NAMALWA (cell line): ENCODE measurements around the gene LSM10.

Experiments used
- DNase-seq: peaks from one replicate; pipeline ENCODE4 v3.0.0-alpha.2; 2015; ENCODE audit warnings: low spot score

Gene LSM10

DNA sequence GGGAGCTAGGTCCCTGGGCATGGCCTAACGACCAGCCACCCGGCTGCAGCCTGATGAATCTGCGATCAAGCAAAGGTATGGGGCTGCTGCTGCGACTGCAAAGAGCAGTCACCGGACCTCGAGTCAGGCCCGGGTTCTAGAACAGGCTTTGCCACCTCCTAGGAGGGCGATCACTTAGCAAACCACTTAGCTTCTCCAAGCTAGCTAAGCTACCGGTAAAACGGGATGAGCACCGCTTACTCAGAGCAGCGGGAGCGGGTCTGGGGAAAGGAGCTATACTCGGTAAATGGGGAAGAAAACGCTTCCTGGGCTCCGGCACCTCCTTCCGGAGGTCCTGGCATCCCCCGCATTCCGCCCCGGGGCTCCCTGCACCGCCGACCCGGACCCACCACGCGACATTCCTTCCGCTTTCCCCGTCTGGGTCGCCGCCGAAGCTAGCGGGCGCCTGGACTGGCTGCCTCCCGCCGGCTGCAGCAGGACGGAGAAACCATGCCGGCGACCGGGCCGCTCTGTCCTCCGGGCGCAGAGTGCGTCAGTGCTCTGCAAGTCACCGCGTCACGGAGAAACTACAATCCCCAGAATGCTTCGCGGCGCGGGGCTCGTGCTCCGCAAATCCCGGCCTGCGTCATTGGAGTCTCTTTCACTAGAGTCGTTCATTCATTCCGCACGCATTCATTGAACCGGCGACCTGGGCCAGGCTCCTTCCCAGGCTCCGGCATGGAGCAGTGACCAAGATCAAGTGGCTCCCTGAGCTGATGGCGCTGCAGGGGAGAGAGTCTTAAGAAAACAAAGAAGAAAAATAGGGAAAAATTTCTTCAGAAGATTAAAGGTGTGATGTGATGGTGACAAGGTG lies at the start of gene LSM10:
Gene LSM10, minus strand, starts transcription at position 531 of the 853 bp plus-strand sequence. CDS start 3,779 bp downstream, outside the sequence.
- peak; percentile 95 for DNase-seq

DNA sequence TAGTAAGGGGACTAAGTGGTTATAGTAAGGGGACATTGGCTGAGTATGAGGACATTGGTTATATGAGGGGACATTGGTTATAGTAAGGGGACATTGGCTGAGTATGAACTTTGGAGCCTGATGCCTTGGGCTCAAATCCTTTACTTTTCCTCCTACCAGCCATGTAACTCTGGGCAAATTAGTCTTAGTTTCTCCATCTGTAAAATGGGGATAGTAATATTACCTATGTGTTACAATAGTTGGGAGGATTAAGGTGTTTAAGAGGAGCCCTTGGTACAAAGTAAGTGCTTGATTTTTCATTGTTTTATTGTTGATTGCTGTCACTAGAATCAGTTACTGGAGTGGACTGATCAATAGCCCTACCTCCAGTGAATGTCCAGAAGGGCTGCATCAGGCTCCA lies 49.7 kb upstream of the LSM10 start:
- DNase-seq: no peak

DNA sequence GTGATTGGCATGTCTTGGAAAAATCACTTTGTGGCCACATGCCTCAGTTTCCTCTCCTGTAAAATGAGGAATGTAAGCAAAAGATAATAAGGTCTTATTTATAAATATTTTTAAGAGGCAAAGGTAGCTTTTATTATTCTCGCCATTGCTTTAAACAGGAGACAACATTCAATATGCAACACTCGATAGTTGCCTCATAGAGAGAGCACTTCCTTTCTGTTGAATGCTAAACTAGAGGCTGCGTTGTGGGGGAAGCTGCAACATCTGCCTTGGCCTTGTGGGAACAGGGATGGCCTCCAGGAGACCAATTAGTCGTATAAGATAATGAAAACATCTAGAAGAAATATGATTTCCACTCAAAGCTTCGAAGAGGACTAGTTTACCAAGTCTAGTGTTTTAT lies 49.0 kb upstream of the LSM10 start:
- no peak for DNase-seq

DNA sequence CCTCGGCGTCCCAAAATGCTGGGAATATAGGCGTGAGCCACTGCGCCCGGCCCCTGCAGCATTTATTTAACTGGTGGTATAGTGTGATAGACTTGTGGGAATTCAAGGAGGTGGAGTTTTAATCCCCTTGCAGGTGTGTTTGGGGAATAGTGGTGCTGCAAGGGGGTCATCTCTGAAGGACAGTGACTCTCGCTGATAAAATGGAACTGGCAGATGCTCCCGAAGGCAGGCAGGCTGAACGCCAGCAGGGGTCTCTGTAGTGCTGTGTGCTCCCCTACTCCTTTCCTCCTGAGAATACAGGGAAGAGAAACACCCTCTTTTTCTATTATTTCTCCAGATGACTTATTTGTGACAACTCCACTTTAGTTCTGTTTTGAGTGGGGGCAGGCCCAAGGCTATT lies 48.6 kb upstream of the LSM10 start:
- DNase-seq: no peak

DNA sequence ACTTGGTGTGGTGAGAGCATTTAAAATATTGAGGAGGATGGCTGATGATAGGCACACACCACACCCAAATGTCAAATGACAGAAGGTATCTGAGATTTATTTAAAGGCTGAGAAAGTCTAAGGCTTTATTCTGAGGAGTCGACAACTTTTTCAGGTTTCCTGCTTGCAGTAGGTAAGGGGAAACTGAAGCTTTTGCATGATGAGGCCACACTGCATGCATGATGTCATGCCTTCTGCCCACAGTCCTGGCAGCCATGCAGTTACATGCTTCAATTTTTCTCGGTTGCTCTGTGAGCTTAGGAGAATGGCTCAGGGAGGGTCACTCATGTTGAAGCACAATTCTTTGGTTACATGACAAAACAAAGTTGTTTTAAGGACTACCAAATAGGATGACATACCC lies 45.6 kb upstream of the LSM10 start:
- DNase-seq: no peak

DNA sequence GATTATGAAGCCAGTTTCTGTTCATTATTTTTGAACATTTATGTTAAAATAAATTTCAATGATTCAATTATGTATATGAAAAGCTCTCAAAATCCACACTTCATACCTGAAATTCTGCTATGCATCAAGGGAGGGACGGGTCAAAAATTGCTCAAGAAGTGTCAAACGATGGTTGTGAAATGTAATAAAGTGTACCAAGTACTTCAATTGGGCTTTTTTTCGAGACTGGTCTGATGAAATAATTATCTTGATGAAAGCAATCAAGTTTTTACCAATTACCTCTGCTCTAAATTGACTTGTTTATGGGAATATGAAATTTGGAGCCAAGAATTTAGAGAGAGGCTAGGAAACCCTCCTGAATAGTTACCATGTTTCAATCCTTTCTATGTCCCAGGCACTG lies 44.6 kb upstream of the LSM10 start:
- no peak for DNase-seq

DNA sequence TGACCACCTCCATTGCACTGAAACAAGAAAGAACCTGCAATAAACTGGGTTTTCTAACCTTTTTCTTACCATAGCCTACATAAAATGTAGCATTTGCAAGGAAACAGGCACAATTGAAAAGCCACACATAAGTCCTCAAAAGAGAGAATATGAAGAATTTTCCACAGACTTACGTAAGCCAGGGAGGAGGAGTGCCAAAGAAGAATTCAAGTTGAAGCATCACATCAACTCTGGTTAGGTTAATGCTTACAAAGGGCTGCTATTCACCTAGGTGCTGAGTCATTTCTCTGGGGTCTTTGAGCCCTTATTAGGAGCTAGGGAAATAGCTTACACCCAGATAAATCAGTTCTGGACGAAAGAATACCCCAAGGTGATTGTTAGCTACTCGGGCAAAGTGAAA lies 42.9 kb upstream of the LSM10 start:
- no peak for DNase-seq

DNA sequence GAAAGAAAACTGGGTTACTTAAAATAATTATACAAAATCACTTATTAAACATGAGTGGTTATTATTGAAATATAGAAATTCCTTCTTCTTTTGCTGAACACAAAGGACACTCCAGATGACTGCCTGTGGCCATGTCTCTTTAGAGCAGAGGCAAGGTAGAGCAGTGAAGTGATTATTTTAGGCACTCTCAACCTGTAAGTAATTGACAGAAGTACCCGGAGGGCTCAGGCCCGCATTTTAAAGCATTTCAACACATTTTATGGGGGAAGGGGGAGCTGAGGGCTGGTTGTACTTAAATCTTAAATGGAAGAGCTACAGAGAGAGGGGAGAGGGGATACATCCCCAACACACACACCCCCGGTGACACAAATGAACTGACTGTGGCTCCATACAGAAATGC lies 42.3 kb upstream of the LSM10 start:
- DNase-seq: no peak

DNA sequence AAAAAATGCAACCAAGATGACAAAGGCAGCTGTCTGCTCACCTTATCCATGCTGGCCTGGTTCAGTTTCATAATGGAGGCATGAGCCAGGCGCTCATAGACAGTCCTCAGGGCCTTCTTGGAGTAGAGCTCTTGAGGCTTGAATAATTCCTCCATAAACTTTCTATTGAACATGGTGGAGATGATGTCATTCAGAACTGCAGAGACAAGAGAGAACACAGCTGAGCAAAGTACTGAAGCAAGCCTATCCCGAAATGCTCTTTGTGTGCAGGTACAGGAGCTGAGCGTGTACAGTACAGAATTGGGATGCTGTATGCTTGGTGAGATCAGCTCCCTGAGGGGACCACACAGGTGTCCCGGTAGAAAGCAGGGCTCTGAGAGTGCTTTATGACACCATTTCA lies 41.0 kb upstream of the LSM10 start:
- no peak for DNase-seq

DNA sequence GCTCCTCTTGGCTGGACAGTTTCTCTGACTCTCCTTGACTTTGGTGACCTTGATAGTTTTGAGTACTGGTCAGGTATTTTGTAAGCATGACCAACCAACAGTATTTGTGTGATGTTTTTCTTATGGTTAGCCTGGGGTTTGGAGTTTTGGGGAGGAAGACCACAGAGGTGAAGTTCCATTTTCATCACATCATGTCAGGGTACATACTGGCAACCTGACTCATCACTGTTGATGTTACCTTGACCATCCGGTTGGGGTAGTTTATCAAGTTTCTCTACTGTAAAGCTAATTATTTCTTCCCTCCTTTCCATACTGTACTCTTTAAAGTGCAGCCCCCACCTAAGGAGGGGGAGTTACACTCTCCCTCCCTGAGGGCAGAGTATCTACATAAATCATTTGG lies 39.1 kb upstream of the LSM10 start:
- no peak for DNase-seq

DNA sequence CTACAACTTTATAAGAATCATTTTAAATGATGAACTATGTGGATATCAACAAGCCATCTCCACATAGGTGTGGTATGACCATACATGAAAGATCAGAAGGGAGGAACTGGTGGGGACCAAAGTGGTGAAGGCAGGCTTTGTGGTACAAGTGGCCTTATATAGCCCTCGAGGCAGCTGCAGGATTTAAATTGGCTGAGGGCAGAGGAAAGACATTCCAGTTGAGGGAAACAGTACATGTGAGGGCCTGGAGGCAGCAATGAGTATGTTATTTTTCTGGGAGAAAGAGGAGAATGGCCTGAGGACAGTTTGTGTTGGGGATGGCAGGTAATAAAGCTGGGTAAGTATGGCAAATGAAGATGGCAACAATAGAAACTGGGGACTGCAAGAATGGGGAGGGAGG lies 35.4 kb upstream of the LSM10 start:
- no peak for DNase-seq

DNA sequence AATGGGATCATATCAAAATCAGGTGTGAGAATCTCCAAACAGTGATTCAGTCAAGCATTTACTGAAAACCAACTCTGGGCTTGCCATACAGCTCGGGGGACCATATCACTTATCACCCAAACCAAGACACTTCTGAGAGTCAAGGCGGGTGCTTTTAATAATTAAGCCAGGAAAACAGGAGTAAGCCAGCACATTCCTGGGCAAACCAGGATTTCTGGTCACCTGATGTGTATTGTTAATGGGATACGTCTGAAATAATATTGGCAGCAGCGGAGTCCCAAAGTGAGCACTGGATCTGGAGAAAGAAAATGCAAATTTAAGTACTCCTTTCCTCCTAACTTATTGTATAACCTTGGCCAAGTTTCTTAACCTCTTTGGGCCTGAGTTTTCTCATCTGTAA lies 34.9 kb upstream of the LSM10 start:
- no peak for DNase-seq

DNA sequence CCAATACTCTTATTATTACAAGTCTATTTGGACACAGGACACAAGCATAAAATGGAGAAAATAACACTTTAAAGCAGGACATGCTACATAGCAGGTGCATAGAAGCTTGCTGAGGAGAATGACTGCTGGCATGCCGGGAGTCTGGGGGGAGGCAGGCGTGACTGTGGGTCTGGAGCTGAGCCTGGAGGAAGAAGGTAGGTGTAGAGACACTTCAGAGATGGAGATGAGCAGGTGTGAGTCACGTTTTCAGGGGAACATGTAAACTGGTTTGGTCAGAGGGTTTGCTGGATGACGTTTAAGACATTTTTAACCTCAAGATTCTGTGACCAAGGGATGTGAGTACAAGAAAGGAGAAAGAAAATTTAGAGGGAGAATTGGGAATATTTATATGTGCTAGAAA lies 28.1 kb upstream of the LSM10 start:
- DNase-seq: no peak

DNA sequence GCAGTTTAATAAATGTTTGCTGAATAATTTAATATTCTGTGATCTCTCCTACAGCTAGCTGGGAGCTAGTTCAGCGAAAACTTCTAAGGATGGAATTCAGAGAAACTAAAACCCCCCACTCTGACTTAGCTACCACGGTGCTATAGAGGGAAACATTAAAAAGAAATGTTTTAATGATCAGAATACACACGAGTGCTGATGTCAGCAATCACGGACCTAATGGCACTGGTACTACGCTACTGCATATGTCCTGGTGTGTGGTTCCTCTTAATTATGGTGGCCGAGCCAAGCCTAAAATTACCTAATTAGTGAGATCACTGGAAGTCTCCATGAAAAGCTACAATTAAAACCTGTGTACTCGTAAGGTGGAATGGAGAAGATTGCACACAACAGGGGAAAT lies 23.9 kb upstream of the LSM10 start:
- no peak for DNase-seq

DNA sequence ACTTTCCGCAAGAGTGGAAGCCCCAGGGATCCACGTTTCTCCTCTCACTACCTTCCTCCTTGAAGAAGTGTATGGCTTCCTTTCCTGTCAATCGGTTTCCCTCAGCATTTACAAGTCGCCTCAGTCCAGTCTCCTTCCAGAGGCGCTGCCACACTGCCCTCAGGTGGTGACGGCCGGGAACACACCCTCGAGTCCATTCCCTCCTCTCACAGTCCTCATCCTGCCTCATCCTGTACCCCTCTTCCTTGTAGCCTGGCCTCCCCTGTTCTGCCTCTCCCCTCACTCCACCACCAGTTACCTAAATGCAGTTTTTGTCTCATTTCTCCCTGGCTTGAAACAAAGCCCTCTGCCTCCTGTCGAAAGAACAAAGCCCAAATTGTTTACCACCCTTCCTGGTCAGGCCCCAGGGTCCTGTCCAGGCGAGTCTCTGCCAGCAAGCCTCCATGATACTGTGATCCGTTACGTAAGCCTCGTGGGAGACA lies 23.2 kb upstream of the LSM10 start:
- peak; percentile 90 for DNase-seq

DNA sequence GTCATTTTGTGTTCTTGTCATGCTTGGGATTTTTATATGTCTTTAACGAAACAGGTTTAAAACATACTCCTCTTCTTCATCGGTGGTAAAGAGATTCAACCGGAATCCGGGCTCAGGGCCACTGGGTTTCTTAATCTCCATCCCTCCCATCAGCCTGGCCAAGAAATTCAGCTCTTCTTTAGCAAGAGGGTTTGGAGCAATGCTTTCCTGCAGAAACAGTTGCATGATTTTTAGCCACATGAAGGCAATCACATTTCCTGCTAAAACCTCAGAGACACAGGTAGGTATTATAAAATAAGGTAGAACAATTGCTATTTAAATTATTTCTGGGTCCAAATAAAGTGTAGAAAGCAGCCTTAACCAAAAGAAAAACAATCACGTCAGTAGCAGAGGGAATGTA lies 22.7 kb upstream of the LSM10 start:
- no peak for DNase-seq

DNA sequence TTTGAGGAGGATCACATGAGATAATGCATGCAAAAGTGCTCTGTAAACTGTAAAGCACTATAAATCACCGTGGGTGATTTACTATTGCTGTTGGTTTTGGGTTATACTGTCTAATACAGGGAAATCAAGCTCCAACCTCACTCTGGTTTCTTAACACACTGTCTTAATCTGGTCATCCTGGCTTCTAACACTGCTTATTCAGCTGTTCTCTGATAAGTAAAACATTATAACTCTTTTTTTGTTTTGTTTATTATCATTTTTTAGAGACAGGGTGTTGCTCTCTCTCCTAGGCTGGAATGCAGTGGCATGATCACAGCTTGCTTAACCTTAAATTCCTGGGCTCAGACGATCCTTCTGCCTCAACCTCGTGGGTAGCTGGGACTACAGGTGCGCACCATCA lies 21.9 kb upstream of the LSM10 start:
- DNase-seq: no peak

DNA sequence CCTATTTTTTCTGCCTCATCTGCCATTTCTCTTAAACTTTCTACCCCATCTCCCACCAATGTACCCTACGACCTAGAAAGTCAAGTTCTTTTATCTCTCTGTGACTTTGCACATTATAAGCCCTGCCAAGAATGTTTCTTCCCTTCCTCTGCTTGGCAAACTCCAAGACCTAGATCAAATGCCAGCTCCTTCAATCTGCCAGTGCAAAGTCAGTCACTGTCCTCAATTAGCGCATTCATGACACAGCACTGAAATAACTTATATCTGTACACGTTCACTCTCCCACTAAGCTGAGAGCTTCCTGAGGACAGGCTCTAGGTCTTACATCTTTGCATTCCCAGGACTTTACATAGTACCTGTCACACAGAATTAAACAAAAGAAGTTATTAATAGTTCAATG lies 21.4 kb upstream of the LSM10 start:
- no peak for DNase-seq

DNA sequence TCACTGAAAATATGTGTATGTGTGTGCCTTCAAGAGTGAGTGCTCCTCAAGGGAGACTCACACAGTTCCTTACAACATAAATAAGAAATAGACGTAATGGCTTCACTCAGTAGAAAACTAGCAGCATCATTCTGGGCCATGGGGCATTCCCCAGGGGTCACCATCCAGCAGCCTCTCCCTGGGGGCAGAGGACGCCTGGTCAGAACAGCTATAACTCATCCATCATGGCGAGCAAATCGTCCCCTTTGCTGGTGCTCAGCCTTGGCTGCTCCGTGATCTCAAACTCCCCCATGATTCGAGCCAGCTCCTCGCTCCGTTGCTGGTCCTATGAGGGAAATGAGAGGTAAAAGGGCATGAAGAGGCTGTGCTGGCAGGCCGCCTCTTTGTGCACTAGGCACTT lies 20.2 kb upstream of the LSM10 start:
- no peak for DNase-seq

DNA sequence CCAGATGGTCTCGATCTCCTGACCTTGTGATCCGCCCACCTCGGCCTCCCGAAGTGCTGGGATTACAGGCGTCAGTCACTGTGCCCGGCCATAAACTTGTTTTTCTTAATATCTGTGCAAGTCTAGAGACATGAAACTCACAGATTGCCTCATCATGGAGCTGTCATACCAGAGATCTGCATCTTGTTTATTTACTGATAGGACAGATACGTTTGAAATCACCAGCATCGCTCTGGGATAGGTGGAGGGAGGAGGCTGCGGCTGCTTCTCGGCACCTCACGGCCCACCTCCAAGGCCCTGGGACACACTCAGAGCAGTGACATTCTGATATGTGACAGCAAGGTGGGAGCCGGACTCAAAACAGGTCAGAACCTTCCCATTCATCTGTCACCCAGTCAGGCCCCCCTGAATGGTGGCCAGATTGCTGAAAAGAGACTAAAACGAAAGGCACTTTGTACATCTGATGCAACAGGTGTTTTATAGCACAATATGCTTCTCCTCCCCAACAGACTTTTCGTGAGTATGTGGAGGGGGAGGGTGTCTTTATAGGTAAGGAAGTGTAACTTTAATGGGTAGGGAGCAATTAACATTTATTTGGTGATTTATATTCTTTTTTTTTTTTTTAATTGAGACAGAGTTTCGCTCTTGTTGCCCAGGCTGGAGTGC lies 18.1 kb upstream of the LSM10 start:
- DNase-seq: no peak

DNA sequence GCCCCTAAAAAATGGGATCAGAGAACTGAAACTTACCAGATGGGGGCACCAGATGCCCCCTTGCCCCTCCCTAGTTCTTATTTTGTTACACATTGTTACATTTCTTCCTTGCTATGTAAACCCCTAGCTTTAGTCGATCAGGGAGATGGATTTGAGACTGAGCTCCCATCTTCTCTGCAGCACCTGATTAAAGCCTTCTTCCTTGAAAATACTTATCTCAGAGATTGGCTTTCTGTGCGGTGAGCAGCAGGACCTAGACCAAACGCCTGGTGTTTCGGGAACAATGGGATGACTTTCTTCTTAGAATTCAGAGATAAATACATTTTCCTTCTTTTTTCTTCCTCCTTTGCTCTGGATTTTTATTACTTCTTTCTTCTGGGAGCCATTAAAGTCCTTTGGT lies 16.7 kb upstream of the LSM10 start:
- no peak for DNase-seq

DNA sequence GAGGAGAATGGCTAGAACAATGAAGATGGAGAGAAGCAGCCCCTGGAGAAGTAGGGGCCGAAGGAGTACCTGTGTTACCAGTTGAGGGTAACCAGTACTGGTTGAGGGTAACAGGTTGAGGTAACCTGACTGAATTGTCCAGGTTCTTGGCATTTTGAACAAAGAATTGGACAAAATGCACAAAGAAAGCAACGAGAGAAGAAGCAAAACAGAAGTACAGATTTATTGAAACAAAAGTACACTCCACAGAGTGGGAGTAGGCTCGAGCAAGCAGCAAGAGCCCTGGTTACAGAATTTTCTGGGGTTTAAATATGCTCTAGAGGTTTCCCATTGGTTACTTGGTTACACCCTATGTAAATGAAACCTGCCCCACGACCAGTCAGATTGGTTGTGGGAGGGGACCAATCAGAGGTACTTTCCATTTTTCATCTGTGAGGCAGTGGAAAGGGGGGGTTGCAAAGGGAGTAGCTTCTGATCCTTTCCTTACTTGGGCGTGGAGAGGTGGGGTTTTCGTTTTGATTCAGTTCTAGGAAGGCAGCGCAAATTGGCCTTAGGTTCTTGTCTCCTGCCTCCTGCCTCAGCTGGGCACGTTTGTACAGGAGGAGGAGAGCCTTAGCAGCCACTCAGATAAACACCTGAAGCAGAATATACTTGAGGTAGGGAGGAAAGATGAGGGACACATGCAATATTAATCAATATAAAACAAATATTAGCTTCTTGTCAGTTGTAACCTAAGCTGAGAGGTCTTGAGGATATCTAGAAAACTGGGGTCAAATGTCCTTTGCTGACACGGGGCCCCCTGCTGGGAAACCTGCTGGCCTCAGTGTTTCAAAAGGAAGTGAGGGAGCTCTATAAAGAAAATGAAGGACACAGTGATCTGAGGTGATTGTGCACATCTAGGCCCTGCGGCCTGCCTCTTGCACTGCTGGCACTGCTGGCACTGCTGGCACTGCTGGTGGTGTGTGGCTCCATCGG lies 14.3 kb upstream of the LSM10 start:
- DNase-seq: peak; percentile 66
